Epithelial cell of alveolus of lung (primary cell): ENCODE data around the gene OR1K1. TPM values are rescaled to one million over a fixed set of nuclear protein-coding genes. Genes with fewer than 3 reads are reported as not detected.

Source experiments
- total RNA-seq: library from RNA; depleted of rRNA; stranded (reverse); fragments of >200 nt; gene quantifications from 2 replicates; pipeline ENCODE4 v1.2.1, GENCODE V29; 2015

Gene OR1K1
- total RNA-seq: not detected in 2 replicates

DNA sequence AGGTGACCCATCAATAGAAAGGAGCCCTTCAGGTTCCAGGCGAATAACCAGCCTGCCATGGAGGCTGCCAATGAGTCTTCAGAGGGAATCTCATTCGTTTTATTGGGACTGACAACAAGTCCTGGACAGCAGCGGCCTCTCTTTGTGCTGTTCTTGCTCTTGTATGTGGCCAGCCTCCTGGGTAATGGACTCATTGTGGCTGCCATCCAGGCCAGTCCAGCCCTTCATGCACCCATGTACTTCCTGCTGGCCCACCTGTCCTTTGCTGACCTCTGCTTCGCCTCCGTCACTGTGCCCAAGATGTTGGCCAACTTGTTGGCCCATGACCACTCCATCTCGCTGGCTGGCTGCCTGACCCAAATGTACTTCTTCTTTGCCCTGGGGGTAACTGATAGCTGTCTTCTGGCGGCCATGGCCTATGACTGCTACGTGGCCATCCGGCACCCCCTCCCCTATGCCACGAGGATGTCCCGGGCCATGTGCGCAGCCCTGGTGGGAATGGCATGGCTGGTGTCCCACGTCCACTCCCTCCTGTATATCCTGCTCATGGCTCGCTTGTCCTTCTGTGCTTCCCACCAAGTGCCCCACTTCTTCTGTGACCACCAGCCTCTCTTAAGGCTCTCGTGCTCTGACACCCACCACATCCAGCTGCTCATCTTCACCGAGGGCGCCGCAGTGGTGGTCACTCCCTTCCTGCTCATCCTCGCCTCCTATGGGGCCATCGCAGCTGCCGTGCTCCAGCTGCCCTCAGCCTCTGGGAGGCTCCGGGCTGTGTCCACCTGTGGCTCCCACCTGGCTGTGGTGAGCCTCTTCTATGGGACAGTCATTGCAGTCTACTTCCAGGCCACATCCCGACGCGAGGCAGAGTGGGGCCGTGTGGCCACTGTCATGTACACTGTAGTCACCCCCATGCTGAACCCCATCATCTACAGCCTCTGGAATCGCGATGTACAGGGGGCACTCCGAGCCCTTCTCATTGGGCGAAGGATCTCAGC is at the start of gene OR1K1:
Gene OR1K1, plus strand, starts transcription at position 58 of the 995 bp plus-strand sequence. Its CDS starts 0 bp downstream, at position 58.

DNA sequence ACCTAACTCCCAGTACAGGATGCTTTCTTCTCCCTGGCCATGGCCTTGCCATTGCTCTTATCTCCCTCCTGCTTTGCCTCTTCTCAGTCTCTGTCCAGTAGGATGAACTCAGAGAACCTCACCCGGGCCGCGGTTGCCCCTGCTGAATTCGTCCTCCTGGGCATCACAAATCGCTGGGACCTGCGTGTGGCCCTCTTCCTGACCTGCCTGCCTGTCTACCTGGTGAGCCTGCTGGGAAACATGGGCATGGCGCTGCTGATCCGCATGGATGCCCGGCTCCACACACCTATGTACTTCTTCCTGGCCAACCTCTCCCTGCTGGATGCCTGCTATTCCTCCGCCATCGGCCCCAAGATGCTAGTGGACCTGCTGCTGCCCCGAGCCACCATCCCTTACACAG is 11.1 kb upstream of the OR1K1 start, which contains the start of gene OR5C1:
Gene OR5C1, plus strand, starts transcription at position 103 of the 400 bp plus-strand sequence. Its CDS starts 0 bp downstream, at position 103.

Other genes with a start within 250 kb of the OR1K1 start
- not detected in 2 replicates for gene OR1N2, start 247.0 kb upstream of the OR1K1 start, total RNA-seq
- not detected in 2 replicates for gene OR1L8, start 216.7 kb upstream of the OR1K1 start, total RNA-seq
- gene OR1Q1, start 185.4 kb upstream of the OR1K1 start, total RNA-seq: not detected in 2 replicates
- gene OR1B1, start 142.5 kb upstream of the OR1K1 start, total RNA-seq: not detected in 2 replicates
- gene OR1L1, start 138.4 kb upstream of the OR1K1 start, total RNA-seq: not detected in 2 replicates
- not detected in 2 replicates for gene OR1L3, start 125.0 kb upstream of the OR1K1 start, total RNA-seq
- gene OR1L4, start 76.1 kb upstream of the OR1K1 start, total RNA-seq: not detected in 2 replicates
- not detected in 2 replicates for gene OR1L6, start 57.8 kb upstream of the OR1K1 start, total RNA-seq
- gene OR5C1, start 11.2 kb upstream of the OR1K1 start, total RNA-seq: not detected in 2 replicates
- gene PDCL, start 28.5 kb downstream of the OR1K1 start, total RNA-seq: 19.7 and 24.4 TPM in 2 replicates
- 26.6 and 30.6 TPM in 2 replicates for gene RC3H2, start 105.2 kb downstream of the OR1K1 start, total RNA-seq
- gene ZBTB6, start 113.2 kb downstream of the OR1K1 start, total RNA-seq: 7.2 and 10.2 TPM in 2 replicates
- gene ZBTB26, start 131.4 kb downstream of the OR1K1 start, total RNA-seq: 3.4 and 5.0 TPM in 2 replicates
- 10.3 and 23.0 TPM in 2 replicates for gene RABGAP1, start 140.9 kb downstream of the OR1K1 start, total RNA-seq
- gene GPR21, start 233.5 kb downstream of the OR1K1 start, total RNA-seq: 0.13 TPM in 1 of 2 replicates, not detected in the other